ENCODE data around the gene IL1R1.

Gene IL1R1

DNA sequence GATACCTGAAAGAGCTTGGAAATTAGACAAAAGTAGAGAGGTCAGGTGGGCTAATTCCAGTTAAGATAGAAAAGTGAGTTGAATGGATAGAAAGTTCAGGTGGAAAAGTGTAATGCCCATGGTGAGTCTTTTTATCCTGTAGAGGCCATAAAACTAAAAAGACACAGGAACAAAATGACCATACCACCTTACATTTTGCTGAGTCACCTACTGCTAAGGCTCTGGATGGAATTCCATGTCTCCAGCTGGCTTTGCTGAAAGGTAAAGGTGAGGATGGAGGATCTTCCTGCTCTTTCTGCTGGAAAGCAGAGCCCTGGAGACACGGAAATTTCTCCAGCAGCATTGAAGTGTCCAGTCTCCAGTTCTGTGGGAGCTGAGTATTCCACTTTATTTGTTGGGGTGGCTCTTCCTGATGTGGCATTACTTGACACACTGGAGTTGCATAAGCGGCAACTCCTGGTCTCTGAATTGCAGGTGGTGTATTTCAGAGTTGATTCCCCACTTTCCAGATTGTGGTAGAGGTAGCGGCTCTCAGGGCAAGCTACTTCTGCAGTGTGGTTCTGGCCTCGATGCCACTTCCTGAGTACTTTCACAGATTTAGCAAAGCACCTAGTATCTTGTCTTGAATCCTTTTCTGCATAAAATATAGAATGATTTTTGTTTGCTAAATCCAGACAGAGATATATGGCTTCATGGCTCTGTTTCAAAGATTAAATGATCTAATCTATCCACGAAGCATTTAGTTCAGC, 55.0 kb downstream of the IL1R1 start:
- in situ Hi-C loops (cut with MboI; ENCODE audit: low sequenced_read_pairs) = no loop called here

DNA sequence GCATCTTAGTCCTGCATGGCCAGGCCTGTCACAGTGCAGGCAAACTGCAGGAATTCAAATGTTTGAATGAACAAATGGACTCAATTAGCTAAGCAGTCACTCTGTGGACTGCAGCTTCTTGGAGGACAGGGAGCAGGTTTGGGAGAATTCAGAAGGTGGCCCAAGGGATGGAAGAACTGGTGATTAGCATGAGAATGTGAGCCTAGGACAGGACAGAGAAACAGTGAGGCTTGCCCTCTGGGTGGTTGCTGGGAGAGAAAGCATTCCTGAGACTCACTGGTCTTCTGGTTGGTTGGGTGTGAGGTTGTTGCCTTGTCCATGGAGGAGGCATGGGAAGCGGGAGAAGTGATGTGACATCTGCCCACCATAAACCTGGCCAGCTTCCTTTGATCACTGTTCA, 58.0 kb downstream of the IL1R1 start:
- in situ Hi-C loops (cut with MboI; ENCODE audit: low sequenced_read_pairs) = no loop called here

DNA sequence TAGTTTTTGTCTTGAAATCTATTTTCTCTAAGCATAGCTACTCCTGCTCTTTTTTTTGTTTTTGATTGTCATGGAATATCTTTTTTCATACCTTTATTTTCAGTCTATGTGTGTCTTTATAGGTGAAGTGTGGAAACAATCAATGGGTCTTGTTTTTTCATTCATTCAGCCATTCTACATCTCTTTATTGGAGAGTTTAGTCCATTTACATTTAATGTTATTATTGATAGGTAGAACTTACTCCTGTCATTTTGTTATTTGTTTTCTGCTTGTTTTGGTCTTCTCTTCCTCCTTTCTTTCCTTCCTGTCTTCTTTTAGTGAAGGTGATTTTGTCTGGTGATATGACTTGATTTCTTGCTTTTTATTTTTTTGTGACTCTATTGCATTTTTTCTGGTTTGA, 62.1 kb downstream of the IL1R1 start:
- in situ Hi-C loops (cut with MboI; ENCODE audit: low sequenced_read_pairs) = no loop called here

DNA sequence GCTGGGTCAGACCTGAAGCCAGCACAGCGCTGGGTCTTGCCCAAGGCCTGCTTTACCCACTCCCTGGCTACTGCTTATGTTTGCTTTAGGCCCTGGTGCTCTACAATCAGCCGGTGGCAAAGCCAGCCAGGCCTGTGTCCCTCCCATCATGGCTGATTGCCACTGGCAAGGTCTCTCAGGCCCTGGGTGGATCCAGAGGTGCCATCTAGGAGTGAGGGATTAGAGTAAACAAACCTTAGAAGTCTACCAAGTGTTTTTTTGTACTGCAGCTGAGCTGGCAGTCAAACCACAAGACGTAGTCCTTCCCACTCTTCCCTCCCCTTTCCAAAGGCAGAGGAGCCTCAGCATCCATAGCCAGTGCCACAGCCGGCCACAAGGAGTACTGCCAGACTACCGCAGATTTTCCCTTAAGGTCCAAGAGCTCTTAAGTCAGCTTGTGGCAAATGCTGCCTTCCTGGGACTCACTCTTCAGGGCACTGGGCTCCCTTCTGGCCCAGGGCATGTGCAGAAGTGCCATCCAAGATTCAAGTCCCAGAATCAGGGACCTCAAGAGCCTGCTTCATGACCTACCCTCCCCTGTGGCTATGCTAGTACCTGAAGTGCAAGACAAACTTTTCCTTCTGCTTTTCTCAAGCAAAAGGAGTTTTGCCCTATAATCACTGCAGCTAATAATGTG, 64.3 kb downstream of the IL1R1 start:
- in situ Hi-C loops (cut with MboI; ENCODE audit: low sequenced_read_pairs) = no loop called here

DNA sequence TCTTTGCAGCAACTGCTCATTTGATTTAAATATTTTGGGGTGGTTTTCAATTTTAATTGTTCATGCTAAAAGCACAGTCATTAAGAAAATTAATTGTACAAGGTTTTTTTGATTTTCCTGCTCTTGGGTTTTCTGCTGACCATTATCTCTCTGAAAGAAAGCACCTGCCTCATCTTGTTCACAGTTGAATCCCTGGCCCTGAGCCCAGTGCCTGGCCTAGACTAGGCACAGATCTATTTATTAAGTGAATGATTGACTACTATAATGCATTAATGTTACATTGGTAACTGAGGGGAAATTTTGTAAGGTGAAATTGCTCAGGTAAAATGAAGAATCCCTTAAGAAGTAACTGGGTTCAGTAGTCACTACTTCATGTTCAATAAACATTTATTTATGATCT, 66.2 kb downstream of the IL1R1 start:
- in situ Hi-C loops (cut with MboI; ENCODE audit: low sequenced_read_pairs) = no loop called here

DNA sequence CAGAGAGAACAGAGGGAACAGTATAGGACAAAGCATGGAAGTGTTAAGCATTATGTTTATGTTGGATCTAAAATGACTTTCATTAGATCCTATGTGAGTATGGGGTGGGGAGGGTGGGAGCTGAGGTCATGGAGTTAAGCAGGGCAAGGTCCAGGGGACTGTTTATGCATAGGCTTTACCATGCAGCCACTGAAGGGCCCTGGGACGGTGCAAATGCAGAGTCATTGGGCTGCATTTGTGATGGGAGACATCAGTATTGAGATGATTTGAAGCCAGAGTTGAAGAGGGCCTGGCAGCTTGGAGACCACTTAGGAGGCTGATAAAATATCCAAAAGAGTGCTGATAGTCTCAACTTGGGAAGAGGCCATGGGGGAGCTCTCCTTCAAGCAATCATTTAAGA, 66.9 kb downstream of the IL1R1 start:
- in situ Hi-C loops (cut with MboI; ENCODE audit: low sequenced_read_pairs) = no loop called here

DNA sequence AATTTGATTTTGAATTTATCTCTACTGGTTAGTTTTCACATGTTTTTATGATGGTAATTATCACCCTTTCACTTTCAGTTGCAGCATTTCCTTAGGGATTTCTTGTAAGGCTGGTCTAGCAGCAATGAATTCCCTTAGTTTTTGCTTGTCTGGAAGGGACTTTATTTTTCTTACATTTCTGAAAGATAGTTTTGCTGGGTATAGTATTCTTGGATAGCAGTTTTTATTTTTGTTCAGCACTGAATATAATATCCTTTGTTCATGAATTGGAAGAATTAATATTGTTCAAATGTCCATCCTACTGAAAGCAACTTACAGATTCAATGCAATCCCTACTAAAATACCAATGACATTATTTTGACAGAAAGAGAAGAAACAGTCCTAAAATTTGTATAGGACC, 74.5 kb downstream of the IL1R1 start:
- in situ Hi-C loops (cut with MboI; ENCODE audit: low sequenced_read_pairs) = no loop called here

DNA sequence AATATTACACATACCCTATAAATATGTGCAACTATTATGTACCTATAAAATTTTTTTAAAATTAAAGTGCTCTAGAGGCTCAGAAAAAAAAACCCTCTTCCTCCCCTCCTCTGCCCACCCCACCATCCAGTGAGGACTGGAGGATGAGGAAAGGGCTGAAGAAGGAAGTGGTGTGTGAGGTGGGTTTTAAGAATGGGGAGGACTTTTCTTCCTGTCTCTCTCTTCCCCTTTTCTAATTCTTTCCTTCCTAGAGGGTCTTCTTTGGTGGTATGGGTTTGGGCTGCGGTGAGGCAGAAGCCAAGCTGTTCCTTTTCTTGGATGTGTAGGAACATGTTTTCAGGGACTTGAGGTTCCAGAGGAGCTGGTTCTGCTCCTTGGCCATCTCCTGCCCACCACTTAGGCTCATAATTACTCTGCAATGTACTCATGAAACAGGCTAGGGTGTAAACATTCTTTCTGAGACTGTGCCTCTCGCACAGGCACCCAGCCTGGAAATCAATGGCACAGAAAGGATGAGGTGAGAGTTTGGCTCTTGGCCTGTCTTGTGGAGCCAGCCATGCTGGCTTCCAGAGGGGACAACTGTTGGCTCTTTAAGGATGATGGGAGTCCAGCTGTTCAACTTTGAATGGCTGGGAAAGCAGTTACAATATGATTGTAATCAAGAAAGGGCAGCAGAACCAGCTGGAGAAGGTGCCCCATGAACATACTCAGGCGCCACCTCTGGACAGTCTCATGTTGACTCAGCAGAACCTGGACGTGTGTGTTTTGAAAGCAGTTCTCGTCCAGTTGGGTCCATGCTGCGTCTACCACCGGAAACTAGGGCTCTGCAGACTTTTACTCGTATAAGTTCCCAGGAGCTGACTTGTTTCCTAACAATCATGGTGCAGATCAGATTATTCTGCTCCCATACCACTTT, 82.5 kb downstream of the IL1R1 start:
- in situ Hi-C loops (cut with MboI; ENCODE audit: low sequenced_read_pairs) = no loop called here

DNA sequence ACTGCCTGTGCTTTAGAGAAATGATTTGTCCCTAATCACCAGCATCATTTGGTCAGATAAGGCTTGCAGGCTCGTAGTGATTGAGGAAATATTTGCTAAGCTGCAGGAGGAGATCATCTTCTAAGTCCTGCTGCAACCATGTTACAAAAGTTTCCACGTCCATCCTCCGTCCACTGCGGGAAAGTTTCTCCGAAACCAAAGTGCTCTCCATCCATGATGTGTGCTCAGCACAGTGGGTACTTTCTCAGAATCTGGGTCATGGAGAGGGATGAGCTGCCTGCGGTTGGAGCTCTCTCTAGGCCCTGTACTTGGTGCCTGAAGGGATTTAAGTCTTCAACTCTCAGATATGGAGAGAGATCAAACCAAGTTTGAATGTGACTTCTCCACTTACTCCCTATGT, 83.6 kb downstream of the IL1R1 start:
- in situ Hi-C loops (cut with MboI; ENCODE audit: low sequenced_read_pairs) = no loop called here

DNA sequence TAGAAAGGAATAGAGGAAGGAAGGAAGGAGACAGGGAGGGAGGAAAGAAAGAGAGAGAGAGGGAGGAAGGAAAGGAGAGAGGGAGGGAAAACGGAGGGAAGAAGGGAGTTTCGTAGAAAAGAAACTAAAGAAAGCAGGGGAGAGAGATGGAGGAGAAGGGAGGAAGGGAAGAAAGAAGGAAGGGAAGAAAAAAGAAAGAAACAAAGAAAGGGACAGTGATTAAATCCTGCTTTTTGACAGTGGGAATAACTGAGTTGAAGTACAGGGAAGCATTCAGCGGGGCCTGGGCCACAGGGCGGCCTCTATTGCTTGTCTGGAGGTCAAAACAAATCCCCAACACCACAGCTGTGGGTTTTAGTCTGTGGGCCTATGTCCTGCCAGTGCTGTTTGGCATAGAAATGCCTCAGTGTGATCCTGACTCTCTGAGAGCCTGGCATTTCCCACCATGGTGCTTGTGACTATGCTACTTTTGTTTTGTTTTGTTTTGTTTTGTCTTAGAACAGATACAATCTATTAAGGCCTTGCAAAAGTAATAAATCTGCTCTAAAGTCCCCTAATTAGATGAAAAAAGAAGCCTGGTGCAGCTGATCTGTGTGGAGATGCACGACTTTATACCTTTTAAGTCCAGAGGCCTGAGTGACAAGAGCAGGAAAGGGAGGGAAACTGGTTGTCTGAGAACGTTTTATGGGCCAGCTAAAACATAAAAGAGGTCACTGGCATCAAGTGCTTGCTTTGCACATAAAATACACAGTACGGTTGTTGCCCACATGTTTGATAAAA, 84.3 kb downstream of the IL1R1 start:
- in situ Hi-C loops (cut with MboI; ENCODE audit: low sequenced_read_pairs) = no loop called here

DNA sequence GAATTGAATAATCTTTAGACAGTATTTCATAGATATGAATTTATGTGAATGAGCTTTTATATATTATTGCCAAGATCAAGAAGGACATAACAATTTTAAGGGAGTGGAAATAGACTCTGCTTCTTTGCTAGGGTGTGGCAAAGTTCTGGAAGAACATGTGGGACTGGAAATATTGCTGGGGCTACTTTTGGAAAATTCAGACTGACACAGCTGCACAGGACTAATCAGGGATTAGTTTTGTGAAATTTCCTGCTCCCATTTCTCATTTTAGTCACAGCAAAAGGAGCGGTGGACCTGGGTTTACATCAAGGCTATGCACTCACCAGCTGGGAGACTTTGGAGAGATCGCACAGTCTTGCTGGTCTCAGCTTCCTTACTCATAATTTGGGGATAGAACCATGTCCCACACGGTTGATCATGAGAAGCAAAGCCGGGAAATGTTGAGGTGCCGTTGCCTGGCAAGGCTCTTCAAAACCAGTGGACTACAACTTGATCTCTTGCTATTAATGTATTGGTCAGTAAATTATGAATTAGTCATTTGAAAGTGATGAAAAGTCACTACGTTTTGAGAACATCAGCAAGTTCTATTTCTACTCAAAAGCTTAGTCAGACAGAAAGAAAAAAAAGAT, 86.7 kb downstream of the IL1R1 start:
- in situ Hi-C loops (cut with MboI; ENCODE audit: low sequenced_read_pairs) = no loop called here
